PC-3 (cell line): ENCODE measurements around the gene ZNF584. TPM values are rescaled to one million over a fixed set of nuclear protein-coding genes. Genes with fewer than 3 reads are reported as not detected.

Experiments
- ATAC-seq: fragments of 200-7000 bp; cut with Tn5 transposase; 2 replicates; pipeline ENCODE4 v1.9.1; 2020; ENCODE audit warnings: mild to moderate bottlenecking, moderate library complexity
- BruUV-seq: library from RNA; stranded (reverse); fragments of 400-500 nt; replicated peaks from 2 replicates; lab custom pipeline; 2021; lab: Mats Ljungman, UMichigan
- CTCF ChIA-PET: fragments of 300-600 bp; sonication (Branson Sonifier 250); formaldehyde crosslinking; loops from one replicate; lab custom pipeline; 2022; ENCODE audit warnings: antibody characterized with exemption; lab: Charles Lee
- POLR2A ChIA-PET: fragments of 300-600 bp; sonication (Branson Sonifier 250); formaldehyde crosslinking; loops from one replicate; lab custom pipeline; 2022; ENCODE audit warnings: antibody characterized with exemption; ENCODE audit not compliant: unreplicated experiment; lab: Charles Lee
- DNase-seq: peaks from one replicate; pipeline ENCODE4 v3.0.0-alpha.2; 2015
- H2AFZ ChIP-seq: fragments of 300-600 bp; sonication (generic); 2 replicates; pipeline ENCODE4 v1.6.0; 2016; ENCODE audit warnings: antibody characterized with exemption, low read length
- H3F3A ChIP-seq: fragments of 300-600 bp; sonication (generic); one replicate; pipeline ENCODE4 v1.6.0; 2017; ENCODE audit warnings: antibody characterized with exemption, low read length, control low read depth, mild to moderate bottlenecking; ENCODE audit not compliant: unreplicated experiment
- H3K27ac ChIP-seq: fragments of 300-600 bp; sonication (generic); 2 replicates; pipeline ENCODE4 v1.5.1; 2016; ENCODE audit warnings: mild to moderate bottlenecking, low read length
- H3K27me3 ChIP-seq: fragments of 300-600 bp; sonication (generic); 2 replicates; pipeline ENCODE4 v1.6.1; 2016; ENCODE audit warnings: low read length, mixed read lengths
- H3K36me3 ChIP-seq: fragments of 300-600 bp; sonication (generic); 2 replicates; pipeline ENCODE4 v1.6.1; 2016; ENCODE audit warnings: low read depth, mixed run types, low read length, mixed read lengths
- H3K4me1 ChIP-seq: fragments of 300-600 bp; sonication (generic); 2 replicates; pipeline ENCODE4 v1.5.1; 2016; ENCODE audit warnings: low read length; ENCODE audit not compliant: insufficient read depth
- H3K4me2 ChIP-seq: fragments of 300-600 bp; sonication (generic); 2 replicates; pipeline ENCODE4 v1.6.0; 2016; ENCODE audit warnings: low read length
- H3K4me3 ChIP-seq: fragments of 300-600 bp; sonication (generic); 2 replicates; pipeline ENCODE4 v1.5.1; 2016; ENCODE audit warnings: mild to moderate bottlenecking, low read length, mixed read lengths
- H3K79me2 ChIP-seq: fragments of 300-600 bp; sonication (generic); 2 replicates; pipeline ENCODE4 v1.6.1; 2017; ENCODE audit warnings: low read length, mixed read lengths
- H3K9ac ChIP-seq: fragments of 300-600 bp; sonication (generic); 2 replicates; pipeline ENCODE4 v1.6.0; 2016; ENCODE audit warnings: mild to moderate bottlenecking, low read length
- H3K9me2 ChIP-seq: fragments of 300-600 bp; sonication (generic); replicated peaks from 2 replicates; pipeline ENCODE4 v1.6.1; 2016; ENCODE audit warnings: mixed run types, low read length, mixed read lengths
- H3K9me3 ChIP-seq: fragments of 300-600 bp; sonication (generic); 2 replicates; pipeline ENCODE4 v1.6.1; 2016; ENCODE audit warnings: low read length, mixed read lengths
- H4K20me1 ChIP-seq: fragments of 300-600 bp; sonication (generic); 2 replicates; pipeline ENCODE4 v1.6.1; 2016; ENCODE audit warnings: low read length, mixed read lengths
- CTCF ChIP-seq: fragments of 300-600 bp; sonication (generic); conservative IDR thresholded peaks from 2 replicates; pipeline ENCODE4 v1.5.1; 2017; ENCODE audit warnings: antibody characterized with exemption, low read depth, mild to moderate bottlenecking, low read length
- EZH2 ChIP-seq: fragments of 300-600 bp; sonication (generic); IDR thresholded peaks from one replicate; pipeline ENCODE4 v1.6.1; 2017; ENCODE audit warnings: antibody characterized with exemption, mild to moderate bottlenecking, low read length; ENCODE audit not compliant: unreplicated experiment
- EZH2phosphoT487 ChIP-seq: fragments of 300-600 bp; sonication (generic); IDR thresholded peaks from 2 replicates; pipeline ENCODE4 v1.6.1; 2018; ENCODE audit warnings: mild to moderate bottlenecking, antibody characterized with exemption, low read length, borderline replicate concordance
- intact Hi-C: fragments of 100-400 bp; cut with micrococcal nuclease; formaldehyde crosslinking; loops from 2 replicates; pipeline ENCODE4 v1.9.0; 2023
- total RNA-seq: library from RNA; depleted of rRNA; stranded (reverse); fragments of >200 nt; gene quantifications from 2 replicates; pipeline ENCODE4 v1.2.3, GENCODE V29; 2014

The ZNF584 gene
- total RNA-seq, 1 experiment from 2014 or later, result 49.2 TPM

- Histone ChIP-seq H3K27me3 (no peaks in the 10 kb centered on the region), H3K4me1 (peaks cover 37% of the 10 kb centered on the region), H3F3A (peaks cover 19% of the 10 kb centered on the region), H3K36me3 (peaks cover 24% of the 10 kb centered on the region), H3K9me3 (no peaks in the 10 kb centered on the region), H3K9ac (no peak overlapping the region), H3K4me2 (no peak overlapping the region), H2AFZ (no peak overlapping the region), H3K79me2 (peaks cover 15% of the 10 kb centered on the region), H3K4me3 (no peak overlapping the region), H4K20me1 (peaks cover 25% of the 10 kb centered on the region), H3K27ac (no peak overlapping the region), H3K9me2 (no peaks in the 10 kb centered on the region)
- BruUV-seq, result no TSS peak
- TF ChIP-seq EZH2 (no peak), EZH2phosphoT487 (no peak), CTCF (no peak)
- DNase-seq (no peak), ATAC-seq (no peak)
- CTCF ChIA-PET, result no interaction called here
- POLR2A ChIA-PET, result no interaction called here
- intact Hi-C loops, result no loop called here
These were observed 10.9 kb upstream of the ZNF584 start for GRCh38 chr19:58397533-58398037.

- Histone ChIP-seq H3K27me3 (no peaks in the 10 kb centered on the region), H3K4me3 (no peak overlapping the region), H3K9me2 (no peaks in the 10 kb centered on the region), H3K36me3 (peaks cover 19% of the 10 kb centered on the region), H4K20me1 (peaks cover 21% of the 10 kb centered on the region), H3K4me1 (peaks cover 37% of the 10 kb centered on the region), H3K9me3 (no peaks in the 10 kb centered on the region), H2AFZ (no peak overlapping the region), H3K9ac (no peak overlapping the region), H3K79me2 (peaks cover 11% of the 10 kb centered on the region), H3K27ac (no peak overlapping the region), H3F3A (peaks cover 15% of the 10 kb centered on the region), H3K4me2 (no peak overlapping the region)
- ChIA-PET CTCF (no interaction called here), POLR2A (no interaction called here)
- TF ChIP-seq EZH2phosphoT487, result no peak
- no peak for TF ChIP-seq EZH2
- TF ChIP-seq CTCF, result no peak
- intact Hi-C loops, result no loop called here
- DNase-seq (no peak), ATAC-seq (no peak)
- no TSS peak for BruUV-seq
These were observed 10.4 kb upstream of the ZNF584 start for GRCh38 chr19:58398087-58398486.

GRCh38 chr19:58398545-58398944 lies 9.9 kb upstream of the ZNF584 start:
- H3K4me3 ChIP-seq, result no peak overlapping the region
- peaks cover 6% of the 10 kb centered on the region for H3K79me2 ChIP-seq
- H3K9me2 ChIP-seq, result no peaks in the 10 kb centered on the region
- peaks cover 15% of the 10 kb centered on the region for H3F3A ChIP-seq
- ChIA-PET POLR2A (no interaction called here), CTCF (no interaction called here)
- TF ChIP-seq EZH2, result no peak
- no peak for TF ChIP-seq EZH2phosphoT487
- TF ChIP-seq CTCF, result no peak
- intact Hi-C loops, result no loop called here
- H3K36me3 ChIP-seq, result peaks cover 14% of the 10 kb centered on the region
- H3K27me3 ChIP-seq, result no peaks in the 10 kb centered on the region
- H3K9ac ChIP-seq, result no peak overlapping the region
- H3K4me2 ChIP-seq, result no peak overlapping the region
- peaks cover 37% of the 10 kb centered on the region for H3K4me1 ChIP-seq
- H3K9me3 ChIP-seq, result no peaks in the 10 kb centered on the region
- no TSS peak for BruUV-seq
- no peak for DNase-seq
- H2AFZ ChIP-seq, result no peak overlapping the region
- no peak for ATAC-seq
- H3K27ac ChIP-seq, result no peak overlapping the region
- peaks cover 17% of the 10 kb centered on the region for H4K20me1 ChIP-seq
